ENCODE data around the gene CADPS.

The CADPS gene

GRCh38 chr3:62758296-62759066 is 116.7 kb downstream of the CADPS start:
- Histone ChIP-seq H3K27ac (no peak overlapping the region), H3K27me3 (ENCODE audit: insufficient read depth, low read depth, severe bottlenecking) (no peaks in the 10 kb centered on the region), H3K9me3 (ENCODE audit: severe bottlenecking) (peaks cover 3% of the 10 kb centered on the region), H3K4me3 (ENCODE audit: low read depth, low read length) (no peak overlapping the region), H3K36me3 (peaks cover 13% of the 10 kb centered on the region)
- TF ChIP-seq CTCF (IDR thresholded peaks at IDR 0.05; ENCODE audit: low read depth, low read length), result no peak
- no peak for DNase-seq

- Histone ChIP-seq H3K4me3 (ENCODE audit: low read depth, low read length) (no peak overlapping the region), H3K27ac (peak overlapping the region; percentile 65), H3K27me3 (ENCODE audit: insufficient read depth, low read depth, severe bottlenecking) (no peaks in the 10 kb centered on the region), H3K36me3 (peaks cover 22% of the 10 kb centered on the region), H3K9me3 (ENCODE audit: severe bottlenecking) (peaks cover 3% of the 10 kb centered on the region)
- no peak for TF ChIP-seq CTCF (IDR thresholded peaks at IDR 0.05; ENCODE audit: low read depth, low read length)
- no peak for DNase-seq
Observed at GRCh38 chr3:62757045-62757444, 118.2 kb downstream of the CADPS start.

GRCh38 chr3:62755285-62755684 is 119.9 kb downstream of the CADPS start:
- DNase-seq, result no peak
- H3K27me3 ChIP-seq (ENCODE audit: insufficient read depth, low read depth, severe bottlenecking), result no peaks in the 10 kb centered on the region
- peaks cover 22% of the 10 kb centered on the region for H3K36me3 ChIP-seq
- TF ChIP-seq CTCF (IDR thresholded peaks at IDR 0.05; ENCODE audit: low read depth, low read length), result no peak
- H3K9me3 ChIP-seq (ENCODE audit: severe bottlenecking), result peaks cover 3% of the 10 kb centered on the region
- no peak overlapping the region for H3K4me3 ChIP-seq (ENCODE audit: low read depth, low read length)
- H3K27ac ChIP-seq, result no peak overlapping the region

GRCh38 chr3:62749657-62750056 is 125.6 kb downstream of the CADPS start:
- Histone ChIP-seq H3K27ac (no peak overlapping the region), H3K27me3 (ENCODE audit: insufficient read depth, low read depth, severe bottlenecking) (no peaks in the 10 kb centered on the region), H3K36me3 (peaks cover 29% of the 10 kb centered on the region), H3K4me3 (ENCODE audit: low read depth, low read length) (no peak overlapping the region), H3K9me3 (ENCODE audit: severe bottlenecking) (no peaks in the 10 kb centered on the region)
- no peak for DNase-seq
- no peak for TF ChIP-seq CTCF (IDR thresholded peaks at IDR 0.05; ENCODE audit: low read depth, low read length)

DNA sequence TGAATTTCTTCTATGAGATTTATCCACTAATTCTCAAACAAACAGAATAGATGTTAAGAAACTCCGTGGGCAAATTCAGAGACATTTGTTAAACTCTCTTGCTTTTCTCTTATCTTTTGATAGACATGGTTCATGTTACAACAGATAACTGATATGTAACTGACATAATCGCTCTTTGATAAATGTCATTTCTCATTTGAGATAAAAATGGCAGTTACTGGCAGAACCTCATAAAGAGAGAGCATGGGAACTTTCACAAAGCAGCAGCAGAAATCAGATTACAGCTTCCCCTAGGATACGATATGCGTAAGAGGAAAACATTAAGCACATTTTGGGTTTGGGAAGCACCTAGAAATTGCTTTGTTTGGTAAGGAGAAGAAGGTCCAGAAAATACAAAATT is 126.1 kb downstream of the CADPS start:
- Histone ChIP-seq H3K27ac (no peak overlapping the region), H3K27me3 (ENCODE audit: insufficient read depth, low read depth, severe bottlenecking) (no peaks in the 10 kb centered on the region), H3K36me3 (peaks cover 29% of the 10 kb centered on the region), H3K4me3 (ENCODE audit: low read depth, low read length) (no peak overlapping the region), H3K9me3 (ENCODE audit: severe bottlenecking) (no peaks in the 10 kb centered on the region)
- no peak for TF ChIP-seq CTCF (IDR thresholded peaks at IDR 0.05; ENCODE audit: low read depth, low read length)
- DNase-seq, result no peak

DNA sequence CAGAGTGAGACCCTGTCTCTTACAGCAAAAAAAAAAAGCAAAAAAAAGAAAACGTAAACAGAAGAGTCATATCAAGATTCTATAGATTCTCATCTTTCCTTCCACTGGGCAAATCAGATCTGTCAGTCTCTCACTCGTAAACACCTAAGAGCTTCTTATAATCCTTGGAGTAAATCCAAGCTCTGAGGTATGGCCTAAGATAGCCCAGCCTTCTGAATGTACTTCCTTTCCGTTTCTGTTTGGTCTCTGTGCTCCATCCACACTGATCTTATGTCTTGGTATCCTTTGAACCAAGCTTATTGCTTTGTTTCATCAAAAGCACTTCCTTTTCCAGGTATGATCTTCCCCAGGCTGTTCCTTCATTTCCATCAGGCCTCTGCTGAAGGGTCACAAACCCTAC is 137.8 kb downstream of the CADPS start:
- no peak for TF ChIP-seq CTCF (IDR thresholded peaks at IDR 0.05; ENCODE audit: low read depth, low read length)
- peaks cover 16% of the 10 kb centered on the region for H3K36me3 ChIP-seq
- DNase-seq, result no peak
- H3K27me3 ChIP-seq (ENCODE audit: insufficient read depth, low read depth, severe bottlenecking), result no peaks in the 10 kb centered on the region
- peaks cover 4% of the 10 kb centered on the region for H3K9me3 ChIP-seq (ENCODE audit: severe bottlenecking)
- H3K4me3 ChIP-seq (ENCODE audit: low read depth, low read length), result no peak overlapping the region
- no peak overlapping the region for H3K27ac ChIP-seq

Data from WERI-Rb-1 (cell line).